NB4 (cell line): ENCODE data around the gene ALPK3.

ENCODE experiments used
- DNase-seq: peaks from one replicate; pipeline ENCODE4 v3.0.0; 2010; ENCODE audit warnings: low read depth
- H3K4me3 ChIP-seq: one replicate; pipeline ENCODE4 v1.5.1; 2011; ENCODE audit warnings: mild to moderate bottlenecking, low read depth, low read length, moderate library complexity
- CTCF ChIP-seq: IDR thresholded peaks from one replicate; pipeline ENCODE4 v1.5.1; 2012; ENCODE audit warnings: low read depth, low read length
- MAX ChIP-seq: IDR thresholded peaks from 2 replicates; pipeline ENCODE4 v1.6.1; 2011; ENCODE audit warnings: low read depth, low read length
- MYC ChIP-seq: IDR thresholded peaks from 2 replicates; pipeline ENCODE4 v1.6.1; 2011; ENCODE audit warnings: low read depth, low read length
- POLR2A ChIP-seq: IDR thresholded peaks from 2 replicates; pipeline ENCODE4 v1.6.1; 2011; ENCODE audit warnings: mild to moderate bottlenecking; ENCODE audit not compliant: insufficient read length; ENCODE audit errors: extremely low read depth

Gene ALPK3

GRCh38 chr15:84785053-84785452 is 32.1 kb upstream of the ALPK3 start:
- DNase-seq = no peak
- TF ChIP-seq POLR2A = no peak
- TF ChIP-seq MYC = no peak
- TF ChIP-seq CTCF = no peak
- no peak for TF ChIP-seq MAX
- no peak overlapping the region for H3K4me3 ChIP-seq

DNA sequence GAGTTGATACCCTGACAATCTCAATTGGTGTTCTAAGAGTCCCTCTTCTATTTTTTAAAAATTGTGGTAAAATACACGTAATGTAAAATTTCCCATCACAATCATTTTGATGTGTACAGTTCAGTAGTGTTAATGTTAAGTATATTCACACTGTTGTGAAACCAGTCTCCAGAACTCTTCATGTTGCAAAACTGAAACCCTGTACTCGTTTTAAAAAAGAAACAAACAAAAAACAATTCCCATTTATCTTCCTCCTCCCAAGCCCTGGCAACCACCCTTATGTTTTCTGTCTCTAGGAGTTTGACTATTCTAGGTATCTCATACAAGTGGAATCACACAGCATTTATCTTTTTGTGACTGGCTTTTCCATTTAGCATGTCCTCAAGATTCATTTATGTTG is 28.7 kb upstream of the ALPK3 start:
- TF ChIP-seq MAX (no peak), POLR2A (no peak), MYC (no peak), CTCF (no peak)
- no peak overlapping the region for H3K4me3 ChIP-seq
- DNase-seq = no peak

DNA sequence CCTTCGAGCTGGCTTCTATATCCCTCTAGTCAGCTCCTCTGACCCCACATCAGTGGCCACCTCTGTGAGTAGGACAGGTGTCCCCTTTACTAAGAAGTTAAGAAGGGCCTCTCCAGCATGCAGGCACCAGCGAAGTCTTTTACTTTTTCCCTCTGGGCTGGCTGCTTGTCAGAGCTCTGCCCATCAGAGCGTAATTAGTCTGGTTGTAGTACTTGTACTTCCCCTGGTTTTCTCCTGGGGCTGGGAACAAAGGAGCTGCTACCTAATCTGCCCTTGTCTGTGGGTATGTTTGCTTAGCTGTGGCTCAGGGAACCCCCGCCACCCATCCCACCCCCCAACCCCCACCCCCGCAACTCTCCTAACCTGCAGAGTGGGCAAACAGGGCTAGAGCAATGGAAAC is 27.4 kb upstream of the ALPK3 start:
- no peak for DNase-seq
- no peak overlapping the region for H3K4me3 ChIP-seq
- TF ChIP-seq MYC = no peak
- no peak for TF ChIP-seq MAX
- TF ChIP-seq CTCF = no peak

GRCh38 chr15:84790676-84791075 is 26.5 kb upstream of the ALPK3 start:
- DNase-seq = no peak
- H3K4me3 ChIP-seq = no peak overlapping the region
- TF ChIP-seq MAX (no peak), CTCF (no peak), POLR2A (no peak), MYC (no peak)

DNA sequence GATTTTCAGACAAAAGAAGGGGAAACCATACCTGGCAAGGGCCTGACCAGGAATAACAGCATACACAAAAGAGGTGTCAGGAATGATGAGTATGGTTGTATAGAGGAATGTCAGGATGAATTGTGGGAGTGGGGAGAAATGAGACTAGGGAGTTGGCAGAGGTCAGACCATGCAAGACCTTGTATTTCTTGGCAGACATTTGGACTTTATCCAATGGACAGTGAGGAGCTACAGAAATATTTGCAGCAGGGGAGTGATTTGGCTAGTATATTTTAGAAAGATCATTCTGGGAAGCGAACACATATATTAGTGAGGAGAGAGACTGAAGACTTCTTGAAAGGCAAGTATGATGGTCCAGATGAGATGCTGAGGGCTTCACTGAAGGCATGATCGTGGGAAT is 25.4 kb upstream of the ALPK3 start:
- TF ChIP-seq CTCF (no peak), MAX (no peak), MYC (no peak), POLR2A (no peak)
- no peak for DNase-seq
- H3K4me3 ChIP-seq = no peak overlapping the region
